Jurkat, Clone E6-1 (cell line): ENCODE results near the gene CTDP1.
"Not testable (repeated sequence)": the region's sequence is repeated elsewhere in the genome, so short reads cannot be mapped to it uniquely, and the experiment has no call there.

Experiments used
- DNase-seq: peaks from one replicate; pipeline ENCODE4 v3.0.0-alpha.2; 2011; ENCODE audit warnings: low read depth, low spot score
- H3K4me3 ChIP-seq: 2 replicates; pipeline ENCODE4 v1.5.1; 2011; ENCODE audit warnings: mild to moderate bottlenecking, low read length, control low read depth, moderate library complexity

The CTDP1 gene

DNA sequence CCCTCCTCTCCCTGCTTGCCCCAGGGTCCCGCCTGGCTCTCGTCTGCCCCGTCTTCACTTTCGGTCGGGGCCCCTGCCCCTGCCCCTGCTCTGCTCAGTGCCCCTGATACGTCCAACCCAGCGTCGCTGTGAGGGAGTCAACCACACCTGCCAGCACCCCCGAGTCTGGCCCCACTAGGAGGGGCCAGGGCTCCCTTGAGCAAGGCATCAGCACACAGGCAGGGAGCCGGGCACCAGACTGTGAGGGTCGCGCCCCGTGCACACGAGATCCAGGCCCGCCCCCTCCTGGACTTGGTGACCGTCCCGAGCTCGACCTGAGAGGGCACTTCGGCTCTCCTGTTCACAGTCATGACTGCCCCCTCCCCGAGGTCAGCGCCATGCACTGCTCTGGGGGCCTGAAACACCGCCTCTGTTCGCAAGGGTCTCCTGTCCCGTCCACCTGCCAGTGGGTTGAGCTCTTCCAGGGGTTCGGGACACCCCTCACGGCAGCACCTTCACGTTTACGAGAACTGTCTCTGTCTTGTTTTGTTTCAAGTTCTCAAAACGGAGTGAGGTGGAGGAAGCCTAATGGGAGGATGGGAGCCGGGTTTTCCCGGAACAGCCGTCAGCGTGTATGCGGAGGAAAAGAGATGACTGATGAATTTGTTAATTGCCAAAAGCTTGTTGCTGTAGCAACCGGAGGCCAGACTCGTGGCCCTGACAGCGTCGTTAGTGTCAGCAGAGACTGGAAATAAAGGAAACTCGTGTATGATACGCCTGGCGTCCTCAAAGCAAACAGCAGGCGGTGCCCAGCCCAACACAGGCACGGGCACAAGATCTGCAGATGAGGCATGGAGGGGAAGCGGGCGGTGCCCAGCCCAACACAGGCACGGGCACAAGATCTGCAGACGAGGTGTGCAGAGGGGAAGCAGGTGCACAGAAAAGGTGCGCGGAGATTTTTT is 69.9 kb downstream of the CTDP1 start:
- DNase-seq, result no peak
- H3K4me3 ChIP-seq, result no peak overlapping the region

DNA sequence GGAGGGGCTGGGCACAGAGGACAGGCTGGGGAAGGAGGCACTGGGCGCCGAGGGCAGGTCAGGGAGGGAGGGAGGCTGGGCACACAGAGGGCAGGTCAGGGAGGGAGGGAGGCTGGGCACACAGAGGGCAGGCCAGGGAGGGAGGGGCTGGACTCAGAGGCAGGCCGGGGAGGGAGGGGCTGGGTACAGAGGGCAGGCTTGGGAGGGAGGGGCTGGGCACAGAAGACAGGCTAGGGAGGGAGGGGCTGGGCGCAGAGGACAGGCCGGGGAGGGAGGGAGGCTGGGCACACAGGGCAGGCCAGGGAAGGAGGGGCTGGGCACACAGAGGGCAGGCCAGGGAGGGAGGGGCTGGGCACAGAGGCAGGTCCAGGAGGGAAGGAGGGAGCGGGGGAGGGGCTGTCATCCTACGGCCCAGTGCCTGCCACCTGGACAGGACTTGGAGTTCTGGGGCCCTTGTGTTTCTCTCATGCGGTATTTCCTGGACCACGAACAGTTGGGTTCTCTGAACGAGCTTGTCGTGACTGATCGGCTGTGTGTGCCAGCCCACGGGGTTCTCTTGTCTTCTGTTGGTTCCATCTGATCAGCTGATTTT is 71.5 kb downstream of the CTDP1 start:
- DNase-seq, result no peak
- no peak overlapping the region for H3K4me3 ChIP-seq

DNA sequence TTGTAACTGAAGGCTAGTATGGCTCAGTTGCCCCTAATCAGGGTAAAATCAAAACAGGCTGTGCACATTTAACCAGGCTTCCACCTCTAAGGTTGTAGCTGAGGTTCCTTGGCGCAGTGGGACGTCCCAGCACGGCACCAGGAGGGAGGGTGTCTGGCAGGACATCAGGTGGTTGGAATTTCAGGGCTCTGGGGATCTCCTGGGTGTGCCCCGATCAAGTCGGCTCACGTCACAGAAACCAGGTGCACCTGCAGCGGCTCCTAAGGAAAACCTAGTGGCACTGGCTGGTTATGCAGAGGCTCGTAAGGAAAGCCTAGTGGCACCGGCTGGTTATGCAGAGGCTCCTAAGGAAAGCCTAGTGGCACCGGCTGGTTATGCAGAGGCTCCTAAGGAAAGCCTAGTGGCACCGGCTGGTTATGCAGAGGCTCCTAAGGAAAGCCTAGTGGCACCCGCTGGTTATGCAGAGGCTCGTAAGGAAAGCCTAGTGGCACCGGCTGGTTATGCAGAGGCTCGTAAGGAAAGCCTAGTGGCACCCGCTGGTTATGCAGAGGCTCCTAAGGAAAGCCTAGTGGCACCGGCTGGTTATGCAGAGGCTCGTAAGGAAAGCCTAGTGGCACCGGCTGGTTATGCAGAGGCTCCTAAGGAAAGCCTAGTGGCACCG is 72.4 kb downstream of the CTDP1 start:
- not testable (repeated sequence) for H3K4me3 ChIP-seq, DNase-seq

DNA sequence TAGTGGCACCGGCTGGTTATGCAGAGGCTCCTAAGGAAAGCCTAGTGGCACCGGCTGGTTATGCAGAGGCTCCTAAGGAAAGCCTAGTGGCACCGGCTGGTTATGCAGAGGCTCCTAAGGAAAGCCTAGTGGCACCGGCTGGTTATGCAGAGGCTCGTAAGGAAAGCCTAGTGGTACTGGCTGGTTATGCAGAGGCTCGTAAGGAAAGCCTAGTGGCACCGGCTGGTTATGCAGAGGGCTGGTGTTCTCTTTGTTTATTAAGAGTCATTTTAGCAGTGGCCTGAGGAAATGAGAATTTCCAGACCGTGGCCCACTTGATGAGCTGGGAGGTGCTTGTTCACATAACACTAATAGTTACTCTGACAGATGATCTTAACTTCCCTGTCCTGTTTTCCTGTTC is 73.3 kb downstream of the CTDP1 start:
- not testable (repeated sequence) for H3K4me3 ChIP-seq, DNase-seq

DNA sequence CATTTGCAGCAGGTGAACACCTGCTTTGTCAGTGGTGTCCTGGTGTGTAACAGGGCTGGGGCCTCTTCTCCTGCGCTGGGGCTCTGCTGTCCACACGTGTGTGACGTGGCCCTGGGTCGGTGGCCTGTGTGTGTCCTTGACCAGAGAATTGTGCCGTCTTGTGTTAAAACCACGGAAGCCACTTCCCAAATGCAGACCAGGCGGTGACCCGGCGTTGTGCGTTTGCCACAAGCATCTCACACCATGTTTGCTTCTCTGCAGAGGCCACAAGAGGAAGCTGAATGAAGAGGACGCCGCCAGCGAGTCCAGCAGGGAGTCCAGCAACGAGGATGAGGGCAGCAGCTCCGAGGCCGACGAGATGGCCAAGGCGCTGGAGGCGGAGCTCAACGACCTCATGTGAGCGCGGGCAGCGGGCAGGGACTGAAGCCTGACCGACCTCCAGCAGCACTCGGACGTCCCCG is 73.8 kb downstream of the CTDP1 start:
- no peak overlapping the region for H3K4me3 ChIP-seq
- DNase-seq, result no peak

DNA sequence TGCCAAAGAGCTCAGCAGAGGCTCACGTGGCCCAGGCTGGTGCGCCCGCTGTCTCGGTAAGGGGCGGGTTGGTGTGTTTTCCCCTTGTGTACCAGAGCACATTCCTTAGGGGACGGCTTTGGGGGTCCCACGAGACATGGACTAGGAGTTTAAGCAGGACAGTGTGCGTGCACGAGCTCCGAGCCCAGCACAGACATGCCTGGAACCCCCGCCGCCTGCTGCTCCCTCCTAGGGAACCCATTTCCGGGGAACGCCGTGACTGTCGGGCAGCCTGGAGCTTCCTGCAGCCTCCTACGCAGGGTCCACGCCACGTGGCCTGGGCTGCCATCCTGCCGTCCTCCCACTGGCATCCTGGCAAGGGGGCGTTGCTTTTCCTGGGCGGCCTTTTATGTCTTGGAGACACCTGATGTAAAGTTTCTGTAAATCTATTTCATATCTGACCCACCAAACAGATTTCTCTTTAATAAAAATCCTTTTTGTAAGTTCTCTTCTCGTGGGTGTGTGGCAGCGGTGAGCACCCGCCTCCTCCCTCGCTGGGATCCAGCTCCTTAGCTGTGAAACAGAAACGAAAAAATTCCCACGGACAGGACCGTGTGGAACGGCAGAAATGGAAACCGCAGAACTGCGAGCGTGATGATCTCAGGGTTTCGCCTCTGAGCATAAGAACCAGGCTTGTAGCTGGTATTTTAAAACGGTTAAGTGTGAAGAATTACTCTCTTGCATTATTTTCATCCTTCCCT is 74.6 kb downstream of the CTDP1 start:
- H3K4me3 ChIP-seq, result no peak overlapping the region
- DNase-seq, result no peak

DNA sequence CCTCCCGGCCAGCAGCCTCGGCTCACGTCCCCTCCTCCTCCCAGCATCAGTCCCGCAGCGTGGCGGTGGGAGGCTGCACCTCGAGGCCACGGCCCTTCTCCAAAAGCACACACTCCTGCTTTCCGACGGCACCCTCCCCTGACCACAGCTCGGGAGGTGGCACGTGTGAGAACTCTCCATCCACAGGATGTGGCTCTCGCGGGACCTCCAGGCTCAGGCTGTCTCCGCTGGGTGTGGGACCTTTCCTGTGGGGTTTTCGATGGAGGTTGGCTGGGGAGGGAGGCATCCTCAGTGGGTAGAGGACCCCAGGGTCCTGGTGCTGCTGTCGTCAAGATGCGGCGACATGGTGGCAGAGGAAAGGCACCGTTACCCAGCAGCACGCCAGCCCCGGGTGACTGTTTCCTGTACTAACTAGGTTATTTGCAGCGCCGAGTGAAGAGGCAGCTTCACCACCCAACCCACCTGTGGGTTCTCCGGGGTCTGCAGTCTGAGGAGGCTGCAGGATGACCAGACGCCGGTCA is 75.3 kb downstream of the CTDP1 start:
- no peak for DNase-seq
- H3K4me3 ChIP-seq, result no peak overlapping the region

DNA sequence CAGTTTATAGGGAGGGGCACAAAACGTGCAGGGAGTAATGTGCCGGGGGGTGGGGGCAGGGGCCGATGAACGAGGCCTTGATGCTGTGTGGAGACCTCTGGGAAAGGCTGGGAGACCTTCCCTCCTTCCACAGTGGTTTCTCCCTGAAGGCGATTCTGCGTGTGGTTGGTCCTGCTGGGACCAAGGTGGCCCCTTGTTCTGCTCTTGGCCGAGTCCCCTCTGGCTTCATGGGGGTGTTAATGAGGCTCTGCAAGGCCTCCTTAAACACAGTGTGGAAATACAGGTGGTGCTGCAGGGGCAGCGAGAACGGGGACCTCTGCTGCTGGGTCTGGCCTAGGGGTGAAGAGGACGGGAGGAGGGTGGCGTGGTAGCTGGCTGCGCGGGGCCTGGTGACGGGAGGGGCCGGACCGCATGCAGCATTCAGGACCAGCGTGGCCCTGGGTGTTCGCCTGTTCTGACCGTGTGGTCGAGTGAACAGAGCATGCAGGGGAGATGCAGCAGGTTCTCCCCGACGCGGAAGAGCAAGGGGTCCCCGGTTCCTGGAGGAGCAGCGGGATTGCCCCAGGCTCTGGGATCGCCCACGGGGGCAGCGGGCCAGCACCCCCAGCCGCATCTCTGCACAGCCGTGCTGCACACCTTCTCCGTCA is 76.0 kb downstream of the CTDP1 start:
- DNase-seq, result no peak
- no peak overlapping the region for H3K4me3 ChIP-seq

DNA sequence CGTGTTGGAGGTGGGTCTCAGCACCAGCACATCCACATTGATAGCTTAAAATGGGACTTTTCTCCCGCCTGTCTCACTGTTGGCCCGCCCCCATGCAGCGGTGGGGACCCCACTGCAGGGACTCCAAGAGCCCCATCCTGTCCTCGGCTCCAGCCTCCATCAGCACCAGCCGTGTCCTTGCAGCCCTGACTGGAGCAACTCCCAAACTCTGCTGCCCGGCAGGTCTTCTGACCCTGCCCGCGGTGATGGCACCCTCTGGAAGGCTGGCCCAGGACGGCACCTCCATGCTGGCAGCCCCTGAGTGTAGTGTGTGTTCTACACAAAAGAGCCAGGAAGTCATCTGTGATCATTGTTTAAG is 76.5 kb downstream of the CTDP1 start:
- no peak for DNase-seq
- no peak overlapping the region for H3K4me3 ChIP-seq

DNA sequence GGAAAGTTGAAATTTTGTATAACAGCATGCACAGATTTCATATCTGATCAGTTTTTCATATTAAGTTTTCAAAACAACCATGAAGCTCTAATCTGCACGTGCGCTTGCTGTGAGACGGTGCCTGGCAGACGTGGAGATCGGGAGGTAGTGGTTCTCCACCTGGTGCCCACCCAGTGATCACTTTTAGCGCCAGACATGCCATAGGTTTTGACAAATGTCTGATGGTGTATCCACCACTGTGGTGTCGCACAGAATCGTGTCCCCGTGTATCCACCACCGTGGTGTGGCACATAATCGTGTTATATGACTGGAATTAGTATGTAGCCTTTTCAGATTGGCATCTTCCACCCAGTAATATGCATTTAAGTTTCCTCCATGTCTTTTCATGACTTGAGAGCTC is 77.2 kb downstream of the CTDP1 start:
- H3K4me3 ChIP-seq, result no peak overlapping the region
- no peak for DNase-seq

DNA sequence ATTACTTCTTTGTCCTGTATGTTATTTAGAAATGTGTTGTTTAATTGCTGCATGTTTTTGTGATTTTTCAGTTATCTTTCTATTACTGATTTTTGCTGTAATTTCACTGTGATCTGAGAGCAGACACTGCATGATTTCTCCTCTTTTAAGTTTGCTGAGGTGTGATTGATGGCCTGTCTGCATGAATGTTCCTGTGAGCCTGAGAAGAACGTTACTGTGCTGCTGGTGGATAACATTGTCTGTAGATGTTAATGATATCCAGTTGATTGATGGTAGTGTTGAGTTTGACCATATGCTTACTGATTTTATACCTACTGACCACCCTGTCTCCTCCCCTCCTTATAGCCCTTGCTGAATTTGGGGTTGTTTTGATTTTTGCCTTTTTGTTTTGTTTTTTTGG is 80.7 kb downstream of the CTDP1 start:
- no peak overlapping the region for H3K4me3 ChIP-seq
- no peak for DNase-seq

DNA sequence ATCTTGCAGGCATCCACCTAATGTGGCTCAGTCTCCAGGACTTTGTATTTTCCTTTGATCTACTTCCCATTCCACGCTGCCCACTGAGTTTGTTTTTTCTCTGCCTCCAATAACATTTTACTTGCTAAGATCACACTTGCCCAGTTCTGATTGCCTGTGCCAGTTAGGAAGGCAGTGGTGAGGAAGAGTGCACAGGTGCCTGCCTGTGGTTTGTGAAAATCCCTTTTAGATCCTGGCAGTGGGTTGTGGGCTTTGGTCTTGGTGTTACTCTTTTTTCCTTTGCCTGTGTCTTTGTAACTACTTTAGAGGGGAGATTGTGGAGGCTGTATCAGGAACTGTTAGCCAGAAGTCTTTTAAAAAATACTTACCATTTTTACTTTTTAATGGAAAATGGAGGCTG is 81.3 kb downstream of the CTDP1 start:
- H3K4me3 ChIP-seq, result no peak overlapping the region
- DNase-seq, result peak; percentile 72

DNA sequence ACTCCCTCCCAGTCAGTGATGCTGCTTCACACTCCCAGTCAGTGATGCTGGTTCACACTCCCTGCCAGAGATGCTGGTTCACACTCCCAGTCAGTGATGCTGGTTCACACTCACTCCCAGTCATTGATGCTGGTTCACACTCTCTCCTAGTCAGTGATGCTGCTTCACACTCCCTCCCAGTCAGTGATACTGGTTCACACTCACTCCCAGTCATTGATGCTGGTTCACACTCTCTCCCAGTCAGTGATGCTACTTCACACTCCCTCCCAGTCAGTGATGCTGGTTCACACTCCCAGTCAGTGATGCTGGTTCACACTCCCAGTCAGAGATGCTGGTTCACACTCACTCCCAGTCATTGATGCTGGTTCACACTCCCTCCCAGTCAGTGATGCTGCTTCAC is 83.8 kb downstream of the CTDP1 start:
- DNase-seq, result no peak
- H3K4me3 ChIP-seq, result no peak overlapping the region

DNA sequence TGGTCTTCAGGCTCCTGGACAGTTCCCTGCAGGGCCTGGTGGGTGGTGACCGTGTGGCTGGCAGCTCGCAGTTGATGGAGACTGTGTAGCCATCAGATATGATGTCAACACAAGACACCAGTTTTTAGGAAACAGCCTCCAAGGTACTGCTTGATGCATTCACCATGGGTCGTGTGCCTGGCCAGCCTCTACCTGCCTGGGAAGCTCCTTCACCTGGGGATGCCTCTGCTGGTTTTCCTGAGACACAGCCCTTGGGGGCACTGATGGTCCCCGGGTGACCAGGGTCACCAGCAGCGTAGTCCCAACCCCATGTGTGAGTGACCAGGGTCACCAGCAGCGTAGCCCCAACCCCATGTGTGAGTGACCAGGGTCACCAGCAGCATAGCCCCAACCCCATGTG is 84.5 kb downstream of the CTDP1 start:
- no peak overlapping the region for H3K4me3 ChIP-seq
- DNase-seq, result no peak

DNA sequence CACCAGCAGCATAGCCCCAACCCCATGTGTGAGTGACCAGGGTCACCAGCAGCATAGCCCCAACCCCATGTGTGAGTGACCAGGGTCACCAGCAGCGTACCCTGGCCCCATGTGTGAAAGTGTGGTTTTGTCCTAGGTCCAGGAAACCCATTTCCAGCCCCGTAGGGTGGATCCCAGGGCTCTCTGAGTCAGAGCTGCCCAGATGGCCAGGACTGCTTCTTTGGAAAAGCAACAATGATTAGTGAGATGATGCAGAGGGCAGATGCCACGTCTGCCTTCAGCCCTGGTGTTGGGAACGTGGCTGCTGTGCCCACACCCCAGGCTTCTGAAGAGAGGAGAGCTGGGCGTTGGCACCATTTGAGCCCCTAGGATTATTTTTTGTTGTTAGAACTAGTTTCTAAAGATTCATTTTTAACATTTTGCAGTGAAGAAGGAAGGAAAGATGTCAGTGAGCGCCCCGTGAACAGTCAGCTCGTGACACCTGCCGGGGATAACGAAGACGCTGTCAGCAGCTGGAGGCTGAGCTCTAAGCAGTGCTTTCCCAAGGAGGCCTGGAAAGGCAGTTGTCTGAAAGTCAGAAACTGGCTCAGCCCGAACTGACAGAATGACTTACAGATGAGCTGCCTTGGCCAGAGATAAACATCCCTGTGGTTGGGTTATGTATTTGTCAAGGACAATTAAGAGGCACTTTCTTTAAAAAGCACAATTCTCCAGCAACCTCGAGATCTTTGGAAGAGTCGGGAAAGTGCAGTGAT is 86.1 kb downstream of the CTDP1 start:
- no peak for DNase-seq
- no peak overlapping the region for H3K4me3 ChIP-seq

DNA sequence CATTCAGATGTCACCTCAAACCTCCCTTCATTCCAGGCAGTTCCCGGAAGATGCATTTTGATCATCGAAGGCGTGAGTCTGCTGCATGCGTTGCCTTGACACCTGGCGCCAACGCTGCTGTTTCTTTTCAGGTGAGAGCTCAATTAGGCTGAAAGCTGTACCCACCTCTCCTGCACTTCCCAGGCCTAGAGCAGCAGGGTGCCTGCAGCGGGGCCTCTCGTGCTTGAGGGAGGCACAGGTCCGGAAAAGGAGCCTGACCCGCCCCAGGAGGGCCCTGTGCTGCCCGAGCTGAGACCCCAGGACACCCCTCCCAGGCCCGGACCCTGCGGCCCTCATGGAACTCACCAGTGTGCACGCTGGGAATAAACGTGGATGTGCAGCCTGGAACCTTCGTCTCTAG is 86.7 kb downstream of the CTDP1 start:
- H3K4me3 ChIP-seq, result no peak overlapping the region
- no peak for DNase-seq

DNA sequence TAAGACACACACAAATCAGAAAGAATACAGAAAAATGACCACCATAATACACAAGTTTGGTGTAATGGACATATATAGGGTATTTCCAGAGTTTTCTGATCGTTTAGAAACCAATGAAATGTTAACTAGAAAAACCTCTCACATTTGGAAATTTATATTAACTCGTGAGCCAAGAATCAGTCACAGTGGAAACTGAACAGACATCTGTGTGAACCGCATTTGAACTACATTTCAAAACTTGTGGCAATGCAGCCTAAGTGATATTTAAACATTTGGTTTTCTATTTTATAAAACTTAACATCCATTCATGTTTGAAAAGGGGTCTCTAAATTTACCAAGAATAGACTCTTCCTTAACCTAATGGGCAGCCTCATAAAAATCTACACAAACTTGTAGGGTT is 89.1 kb downstream of the CTDP1 start:
- H3K4me3 ChIP-seq, result no peak overlapping the region
- DNase-seq, result no peak
